Fibroblast of gingiva (primary cell): ENCODE results near the gene PCCA.

Source experiments
- DNase-seq: peaks from one replicate; pipeline ENCODE4 v3.0.0-alpha.2; 2011; ENCODE audit warnings: low read depth

PCCA gene

GRCh38 chr13:100470866-100471505, 382.1 kb downstream of the PCCA start:
- DNase-seq, result no peak

GRCh38 chr13:100473087-100473486, 384.2 kb downstream of the PCCA start:
- DNase-seq, result no peak

- no peak for DNase-seq
These were observed 384.7 kb downstream of the PCCA start for GRCh38 chr13:100473501-100474044.

- no peak for DNase-seq
These were observed 388.1 kb downstream of the PCCA start for GRCh38 chr13:100476963-100477362.

- no peak for DNase-seq
These were observed 389.4 kb downstream of the PCCA start for GRCh38 chr13:100478107-100478809.

GRCh38 chr13:100480676-100481075, 391.8 kb downstream of the PCCA start:
- DNase-seq, result no peak

GRCh38 chr13:100483139-100483538, 394.2 kb downstream of the PCCA start:
- no peak for DNase-seq

- no peak for DNase-seq
These were observed 395.0 kb downstream of the PCCA start for GRCh38 chr13:100483841-100484381.

- DNase-seq, result no peak
These were observed 395.8 kb downstream of the PCCA start for GRCh38 chr13:100484702-100485101.

GRCh38 chr13:100485265-100485664, 396.4 kb downstream of the PCCA start:
- no peak for DNase-seq

- no peak for DNase-seq
These were observed 401.8 kb downstream of the PCCA start for GRCh38 chr13:100490692-100491091.

GRCh38 chr13:100491164-100491842, 402.4 kb downstream of the PCCA start:
- DNase-seq, result peak; percentile 64

- DNase-seq, result peak; percentile 11
These were observed 404.5 kb downstream of the PCCA start for GRCh38 chr13:100493418-100493817.

- DNase-seq, result no peak
These were observed 406.6 kb downstream of the PCCA start for GRCh38 chr13:100495455-100495854.

- DNase-seq, result peak; percentile 10
These were observed 408.5 kb downstream of the PCCA start for GRCh38 chr13:100497389-100497788.

GRCh38 chr13:100502446-100502845, 413.6 kb downstream of the PCCA start:
- DNase-seq, result no peak

GRCh38 chr13:100503622-100504021, 414.7 kb downstream of the PCCA start:
- no peak for DNase-seq

GRCh38 chr13:100506154-100506553, 417.3 kb downstream of the PCCA start:
- DNase-seq, result no peak

GRCh38 chr13:100506600-100507422, 417.9 kb downstream of the PCCA start:
- DNase-seq, result no peak

- DNase-seq, result no peak
These were observed 419.6 kb downstream of the PCCA start for GRCh38 chr13:100508455-100508854.

GRCh38 chr13:100508996-100509395, 420.1 kb downstream of the PCCA start:
- DNase-seq, result peak; percentile 37
